Left lung (tissue), 10 donors: ENCODE measurements around the gene CHAD. TPM values are rescaled to one million over a fixed set of nuclear protein-coding genes. Genes with fewer than 3 reads are reported as not detected.
A peak's percentile ranks its signal among the peaks of the same experiment; 100 is the strongest.
"Not testable (repeated sequence)": the region's sequence is repeated elsewhere in the genome, so short reads cannot be mapped to it uniquely, and the experiment has no call there.

ENCODE experiments used
- ATAC-seq: fragments of 200-7000 bp; cut with Tn5 transposase; one replicate; pipeline ENCODE4 v1.9.1; 2020; ENCODE audit warnings: moderate library complexity
- DNase-seq, 4 donors: peaks; one replicate each; pipeline ENCODE4 v3.0.0-alpha.2; 2013 to 2020
- H3K27ac ChIP-seq, 2 donors: fragments of 200-600 bp; sonication (generic) in 1 of 2; one replicate each; pipeline versions ENCODE4 v1.5.0 to v1.8.0; 2020 to 2021
- H3K27me3 ChIP-seq, 2 donors: fragments of 200-600 bp; sonication (generic) in 1 of 2; one replicate each; pipeline versions ENCODE4 v1.5.0 to v1.8.0; 2020 to 2021
- H3K36me3 ChIP-seq, 2 donors: fragments of 200-600 bp; sonication (generic) in 1 of 2; one replicate each; pipeline versions ENCODE4 v1.5.0 to v1.8.0; 2020 to 2021
- H3K4me1 ChIP-seq, 2 donors: fragments of 200-600 bp; one replicate each; pipeline ENCODE4 v1.8.0; 2021
- H3K4me3 ChIP-seq, 2 donors: fragments of 200-600 bp; sonication (generic) in 1 of 2; one replicate each; pipeline versions ENCODE4 v1.5.0 to v1.8.0; 2020 to 2021; ENCODE audit warnings: mild to moderate bottlenecking in 1 of 2
- H3K9me3 ChIP-seq, 2 donors: fragments of 200-600 bp; sonication (generic) in 1 of 2; one replicate each; pipeline versions ENCODE4 v1.5.0 to v1.8.0; 2020 to 2021
- CTCF ChIP-seq, 2 donors: fragments of 200-600 bp; sonication (generic) in 1 of 2; IDR thresholded peaks; one replicate each; pipeline versions ENCODE4 v1.5.0 to v1.8.0; 2021; ENCODE audit warnings: antibody characterized with exemption in 2 of 2
- intact Hi-C, 2 donors: fragments of 100-400 bp; cut with DNase I; formaldehyde crosslinking; loops; one replicate each; pipeline versions ENCODE4 v1.11.2 to v1.14.2; 2022
- polyA plus RNA-seq, 6 donors: library from polyadenylated mRNA; unstranded; fragments of 120-200 nt; gene quantifications; one replicate each; pipeline ENCODE4 v1.2.1, GENCODE V29; 2013; ENCODE audit not compliant: insufficient read length in 6 of 6
- total RNA-seq, 2 donors: library from RNA; stranded (reverse); fragmentation: NEBNext Ultra II Directional; extraction: Animal tissue kit (Norgen Biotek cat#: 25700); gene quantifications; one replicate each; pipeline ENCODE4 v1.2.1, GENCODE V29; 2021
- donor health status: DM: no; HTN: yes; CAD: no.
- donor health status: DM: no; HTN: no; CAD: no.

Gene CHAD
- total and polyA plus RNA-seq, 8 donors: 0.17 to 9.8 (median 5.2) TPM

DNA sequence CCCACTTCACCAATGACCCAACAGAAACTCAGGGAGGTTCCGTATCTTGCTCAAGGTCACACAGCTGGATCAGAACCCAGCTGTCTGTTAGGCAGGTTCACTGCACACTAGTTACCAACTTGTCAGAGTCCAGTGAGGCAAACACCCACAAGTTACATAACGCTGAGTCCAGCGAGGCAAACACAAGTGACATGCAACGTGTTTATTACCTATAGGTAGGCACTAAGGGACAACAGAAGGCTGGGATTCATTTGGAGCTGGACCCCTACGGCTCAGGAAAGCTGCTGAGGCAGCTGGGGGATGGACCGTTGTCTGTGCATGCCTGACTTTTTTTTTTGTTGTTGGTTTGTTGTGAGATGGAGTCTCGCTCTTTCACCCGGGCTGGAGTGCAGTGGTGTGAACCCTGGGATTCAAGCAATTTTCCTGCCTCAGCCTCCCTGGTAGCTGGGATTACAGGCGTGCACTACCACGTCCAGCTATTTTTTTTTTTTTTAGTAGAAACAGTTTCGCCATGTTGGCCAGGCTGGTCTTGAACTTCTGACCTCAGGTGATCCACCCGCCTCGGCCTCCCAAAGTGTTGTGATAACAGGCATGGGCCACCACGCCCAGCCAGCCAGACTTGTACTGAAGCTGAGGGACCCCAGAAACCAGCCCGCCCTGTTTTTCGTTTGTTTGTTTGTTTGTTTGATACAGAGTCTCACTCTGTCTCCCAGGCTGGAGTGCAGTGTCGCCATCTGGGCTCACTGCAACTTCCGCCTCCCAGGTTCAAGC lies 8.1 kb upstream of the CHAD start:
- no peak for TF ChIP-seq CTCF (IDR thresholded peaks at IDR 0.05)
- Histone ChIP-seq H3K4me1 (peaks cover 7 to 34% of the 10 kb centered on the region in 2 donors), H3K9me3 (no peaks in the 10 kb centered on the region), H3K27me3 (peaks cover 0 to 10% of the 10 kb centered on the region in 2 donors), H3K27ac (no peak overlapping the region), H3K4me3 (no peak overlapping the region), H3K36me3 (peaks cover 0 to 17% of the 10 kb centered on the region in 2 donors)
- ATAC-seq: no peak
- intact Hi-C loops: no loop called here
- DNase-seq: peak in 1 of 4 donors; percentile 2

GRCh38 chr17:50475775-50476544 lies 7.3 kb upstream of the CHAD start:
- H3K27me3 ChIP-seq, H3K9me3 ChIP-seq, ATAC-seq, H3K4me3 ChIP-seq, intact Hi-C loops, H3K27ac ChIP-seq: not testable (repeated sequence)
- DNase-seq: peak in 1 of 4 donors; percentile 14
- H3K4me1 ChIP-seq: peaks cover 7 to 27% of the 10 kb centered on the region in 2 donors
- peaks cover 0 to 25% of the 10 kb centered on the region in 2 donors for H3K36me3 ChIP-seq

DNA sequence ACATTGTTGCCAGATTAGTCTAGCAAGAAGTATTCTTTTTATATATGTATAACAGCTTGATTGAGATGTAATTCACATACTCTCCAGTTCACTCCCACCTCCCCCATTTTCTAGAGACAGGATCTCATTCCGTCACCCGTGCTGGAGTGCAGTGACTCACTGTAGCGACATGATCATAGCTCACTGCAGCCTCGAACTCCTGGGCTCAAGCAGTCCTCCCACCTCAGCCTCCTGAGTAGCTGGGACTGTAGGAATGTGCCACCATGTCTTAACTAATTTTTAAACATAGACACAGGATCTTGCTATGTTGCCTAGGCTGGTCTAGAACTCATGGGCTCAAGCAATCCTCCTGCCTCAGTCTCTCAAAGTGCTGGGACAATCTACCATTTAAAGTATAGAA lies 6.7 kb upstream of the CHAD start:
- Histone ChIP-seq H3K4me3 (no peak overlapping the region), H3K27ac (no peak overlapping the region), H3K36me3 (peaks cover 0 to 25% of the 10 kb centered on the region in 2 donors), H3K27me3 (peaks cover 0 to 10% of the 10 kb centered on the region in 2 donors), H3K4me1 (peaks cover 7 to 21% of the 10 kb centered on the region in 2 donors), H3K9me3 (no peaks in the 10 kb centered on the region)
- no peak for ATAC-seq
- peak in 1 of 4 donors; percentile 13 for DNase-seq
- intact Hi-C loops: no loop called here
- no peak for TF ChIP-seq CTCF (IDR thresholded peaks at IDR 0.05)

DNA sequence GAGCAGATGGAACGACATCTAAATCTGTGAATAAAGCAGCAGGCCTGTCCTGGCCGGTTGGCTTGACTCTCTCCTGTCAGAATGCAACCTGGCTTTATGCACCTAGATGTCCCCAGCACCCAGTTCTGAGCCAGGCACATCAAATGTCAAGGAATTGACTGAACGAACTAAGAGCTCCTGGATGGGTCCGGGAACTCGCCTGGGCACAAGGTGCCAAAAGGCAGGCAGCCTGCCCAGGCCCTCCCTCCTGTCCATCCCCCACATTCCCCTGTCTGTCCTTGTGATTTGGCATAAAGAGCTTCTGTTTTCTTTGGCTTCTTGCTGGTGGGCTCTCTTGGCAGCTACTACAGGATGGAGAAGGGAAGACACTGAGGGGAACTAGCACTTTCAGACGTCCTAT lies 5.8 kb upstream of the CHAD start:
- DNase-seq (peak in 1 of 4 donors; percentile 21), ATAC-seq (no peak)
- Histone ChIP-seq H3K9me3 (no peaks in the 10 kb centered on the region), H3K27me3 (peaks cover 0 to 14% of the 10 kb centered on the region in 2 donors), H3K27ac (no peak overlapping the region), H3K36me3 (peaks cover 0 to 25% of the 10 kb centered on the region in 2 donors), H3K4me1 (peaks cover 4 to 12% of the 10 kb centered on the region in 2 donors), H3K4me3 (no peak overlapping the region)
- intact Hi-C loops: no loop called here
- TF ChIP-seq CTCF (IDR thresholded peaks at IDR 0.05): no peak

DNA sequence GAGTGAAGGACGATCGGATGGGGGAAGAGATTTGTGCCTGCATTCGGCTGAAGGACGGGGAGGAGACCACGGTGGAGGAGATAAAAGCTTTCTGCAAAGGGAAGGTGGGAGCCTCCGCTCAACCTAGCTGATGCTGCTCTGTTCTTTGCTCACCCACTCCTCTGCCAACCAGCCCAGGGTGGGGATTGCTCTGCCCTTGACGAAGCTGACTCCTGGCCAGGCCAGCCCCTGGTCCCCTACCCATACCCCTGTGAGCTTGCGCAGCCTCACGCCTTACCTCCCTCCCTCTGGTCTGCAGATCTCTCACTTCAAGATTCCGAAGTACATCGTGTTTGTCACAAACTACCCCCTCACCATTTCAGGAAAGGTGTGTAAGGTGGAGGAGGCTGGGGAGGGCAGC lies 5.2 kb upstream of the CHAD start:
- peaks cover 0 to 21% of the 10 kb centered on the region in 2 donors for H3K27me3 ChIP-seq
- peaks cover 0 to 25% of the 10 kb centered on the region in 2 donors for H3K36me3 ChIP-seq
- no peak for ATAC-seq
- intact Hi-C loops: no loop called here
- H3K4me3 ChIP-seq: no peak overlapping the region
- DNase-seq: peak in 1 of 4 donors; percentile 45
- no peak overlapping the region for H3K27ac ChIP-seq
- TF ChIP-seq CTCF (IDR thresholded peaks at IDR 0.05): no peak
- peaks cover 4 to 14% of the 10 kb centered on the region in 2 donors for H3K4me1 ChIP-seq
- H3K9me3 ChIP-seq: no peaks in the 10 kb centered on the region

DNA sequence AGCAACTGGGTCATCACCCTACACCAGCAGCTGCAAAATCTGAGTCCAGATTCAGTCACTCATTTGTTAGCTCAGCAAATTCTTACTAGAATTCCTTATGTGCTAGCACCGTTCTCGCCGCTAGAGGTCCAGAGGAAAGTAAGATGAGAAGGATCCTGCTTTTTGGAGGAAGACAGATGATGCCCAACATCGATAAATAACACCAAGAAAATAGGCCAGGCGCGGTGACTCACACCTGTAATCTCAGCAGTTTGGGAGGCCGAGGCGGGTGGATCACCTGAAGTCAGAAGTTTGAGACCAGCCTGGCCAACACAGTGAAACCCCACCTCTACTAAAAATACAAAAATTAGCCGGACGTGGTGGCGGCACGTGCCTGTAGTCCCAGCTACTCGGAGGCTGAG lies 4.1 kb upstream of the CHAD start:
- H3K9me3 ChIP-seq, intact Hi-C loops, ATAC-seq, DNase-seq, H3K4me3 ChIP-seq, H3K27ac ChIP-seq: not testable (repeated sequence)
- Histone ChIP-seq H3K36me3 (peaks cover 0 to 25% of the 10 kb centered on the region in 2 donors), H3K27me3 (peaks cover 9 to 32% of the 10 kb centered on the region in 2 donors), H3K4me1 (peaks cover 0 to 14% of the 10 kb centered on the region in 2 donors)
